Natural killer cell (primary cell): ENCODE results near the gene FOXB1. TPM values are rescaled to one million over a fixed set of nuclear protein-coding genes. Genes with fewer than 3 reads are reported as not detected.

Experiments
- ATAC-seq, 3 donors: fragments of 150-1000 bp in 2 of 3; fragments of 200-7000 bp in 1 of 3; cut with Tn5 transposase; 1 replicate in 1 of 3; 2 replicates in 2 of 3; pipeline ENCODE4 v1.10.0; 2021; ENCODE audit warnings: mild to moderate bottlenecking in 2 of 3, moderate library complexity in 2 of 3
- DNase-seq, 2 donors: peaks; one replicate each; pipeline versions ENCODE4 v3.0.0 to v3.0.0-alpha.2; 2013 to 2021; ENCODE audit warnings: mixed read lengths in 1 of 2
- H3K27ac ChIP-seq: one replicate; pipeline ENCODE4 v1.5.1; 2013; ENCODE audit warnings: mild to moderate bottlenecking, low read length
- H3K27me3 ChIP-seq: one replicate; pipeline ENCODE4 v1.6.1; 2013; ENCODE audit warnings: low read length; ENCODE audit not compliant: control insufficient read depth, insufficient read depth
- H3K36me3 ChIP-seq: one replicate; pipeline ENCODE4 v1.6.1; 2013; ENCODE audit warnings: low read length; ENCODE audit not compliant: control insufficient read depth, insufficient read depth
- H3K4me1 ChIP-seq: one replicate; pipeline ENCODE4 v1.6.1; 2013; ENCODE audit warnings: low read length; ENCODE audit not compliant: control insufficient read depth, insufficient read depth
- H3K4me3 ChIP-seq: one replicate; pipeline ENCODE4 v1.5.1; 2013; ENCODE audit warnings: low read length
- H3K9me3 ChIP-seq: one replicate; pipeline ENCODE4 v1.6.1; 2013; ENCODE audit warnings: low read length; ENCODE audit not compliant: control insufficient read depth, insufficient read depth
- H3K27ac Mint-ChIP-seq, 2 donors: one replicate each; pipeline ENCODE4 v1.8.0; 2022; ENCODE audit warnings: mild to moderate bottlenecking in 2 of 2, mixed read lengths in 2 of 2, moderate library complexity in 1 of 2
- H3K27me3 Mint-ChIP-seq, 2 donors: one replicate each; pipeline ENCODE4 v1.8.0; 2022; ENCODE audit warnings: low read depth in 2 of 2, mixed read lengths in 2 of 2
- H3K36me3 Mint-ChIP-seq: one replicate; pipeline ENCODE4 v1.8.0; 2022; ENCODE audit warnings: mixed read lengths
- H3K4me1 Mint-ChIP-seq, 2 donors: one replicate each; pipeline ENCODE4 v1.8.0; 2022; ENCODE audit warnings: mixed read lengths in 2 of 2
- H3K4me3 Mint-ChIP-seq: one replicate; pipeline ENCODE4 v1.8.0; 2022; ENCODE audit warnings: mild to moderate bottlenecking, moderate library complexity, mixed read lengths
- H3K9me3 Mint-ChIP-seq, 2 donors: one replicate each; pipeline ENCODE4 v1.8.0; 2022; ENCODE audit warnings: mixed read lengths in 2 of 2
- WGBS: methylation state at CpG from one replicate; pipeline ENCODE4 v1.1.7; 2013; ENCODE audit warnings: missing lambda C conversion rate; ENCODE audit not compliant: insufficient coverage; 5-methylcytosine and 5-hydroxymethylcytosine counted together
- intact Hi-C: fragments of 100-400 bp; cut with micrococcal nuclease; formaldehyde crosslinking; loops from one replicate; pipeline ENCODE4 v1.14.2; 2022
- total RNA-seq, 4 donors: library from RNA; stranded (reverse); fragments of 120-200 nt in 1 of 4; gene quantifications; one replicate each; pipeline versions ENCODE4 v1.2.3 to v1.2.4, GENCODE V29; 2013 to 2022
- TF ChIP-seq, protein P1 (sequence below): fragments of 200-600 bp; IDR thresholded peaks from one replicate; pipeline ENCODE4 v1.8.0; 2022; ENCODE audit warnings: antibody characterized with exemption

FOXB1 gene
- total RNA-seq, 3 donors from 2014 or later (not counting 1 experiment from before 2014, with no cell fraction given) = not detected

DNA sequence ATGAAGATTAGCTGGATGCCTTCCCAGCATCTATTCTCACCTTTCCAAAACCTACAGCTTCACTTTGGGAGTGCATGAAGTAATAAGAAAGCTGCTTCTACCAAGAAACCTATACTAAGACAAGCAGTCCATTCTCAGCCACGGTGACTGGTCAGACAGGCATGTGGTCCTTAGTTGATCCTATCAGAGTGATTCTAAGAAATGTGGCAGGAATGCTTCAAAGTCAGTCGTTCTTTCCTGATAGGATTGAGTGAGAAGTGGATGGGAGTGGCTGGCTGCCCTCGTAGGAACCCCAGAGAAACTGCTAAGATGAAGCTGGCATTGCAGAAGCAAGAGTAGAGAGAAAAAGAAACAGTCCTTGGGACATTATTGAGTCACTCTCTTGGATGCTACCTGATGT is 16.6 kb downstream of the FOXB1 start:
- no peaks in the 10 kb centered on the region for H3K9me3 ChIP-seq
- Mint-ChIP-seq H3K27ac (no peak overlapping the region), H3K36me3 (no peaks in the 10 kb centered on the region), H3K4me1 (peaks cover 15 to 21% of the 10 kb centered on the region in 2 donors), H3K4me3 (no peak overlapping the region), H3K27me3 (peaks cover 18 to 23% of the 10 kb centered on the region in 2 donors), H3K9me3 (peaks cover 0 to 5% of the 10 kb centered on the region in 2 donors)
- H3K36me3 ChIP-seq = no peaks in the 10 kb centered on the region
- peaks cover 3% of the 10 kb centered on the region for H3K27me3 ChIP-seq
- DNase-seq = no peak
- ATAC-seq = no peak
- H3K4me1 ChIP-seq = no peaks in the 10 kb centered on the region
- WGBS = 83% methylated on average over 3 of the region's 3 CpGs
- H3K4me3 ChIP-seq = no peak overlapping the region
- intact Hi-C loops = no loop called here
- TF ChIP-seq, protein P1, sequence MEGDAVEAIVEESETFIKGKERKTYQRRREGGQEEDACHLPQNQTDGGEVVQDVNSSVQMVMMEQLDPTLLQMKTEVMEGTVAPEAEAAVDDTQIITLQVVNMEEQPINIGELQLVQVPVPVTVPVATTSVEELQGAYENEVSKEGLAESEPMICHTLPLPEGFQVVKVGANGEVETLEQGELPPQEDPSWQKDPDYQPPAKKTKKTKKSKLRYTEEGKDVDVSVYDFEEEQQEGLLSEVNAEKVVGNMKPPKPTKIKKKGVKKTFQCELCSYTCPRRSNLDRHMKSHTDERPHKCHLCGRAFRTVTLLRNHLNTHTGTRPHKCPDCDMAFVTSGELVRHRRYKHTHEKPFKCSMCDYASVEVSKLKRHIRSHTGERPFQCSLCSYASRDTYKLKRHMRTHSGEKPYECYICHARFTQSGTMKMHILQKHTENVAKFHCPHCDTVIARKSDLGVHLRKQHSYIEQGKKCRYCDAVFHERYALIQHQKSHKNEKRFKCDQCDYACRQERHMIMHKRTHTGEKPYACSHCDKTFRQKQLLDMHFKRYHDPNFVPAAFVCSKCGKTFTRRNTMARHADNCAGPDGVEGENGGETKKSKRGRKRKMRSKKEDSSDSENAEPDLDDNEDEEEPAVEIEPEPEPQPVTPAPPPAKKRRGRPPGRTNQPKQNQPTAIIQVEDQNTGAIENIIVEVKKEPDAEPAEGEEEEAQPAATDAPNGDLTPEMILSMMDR = no peak
- H3K27ac ChIP-seq = no peak overlapping the region

DNA sequence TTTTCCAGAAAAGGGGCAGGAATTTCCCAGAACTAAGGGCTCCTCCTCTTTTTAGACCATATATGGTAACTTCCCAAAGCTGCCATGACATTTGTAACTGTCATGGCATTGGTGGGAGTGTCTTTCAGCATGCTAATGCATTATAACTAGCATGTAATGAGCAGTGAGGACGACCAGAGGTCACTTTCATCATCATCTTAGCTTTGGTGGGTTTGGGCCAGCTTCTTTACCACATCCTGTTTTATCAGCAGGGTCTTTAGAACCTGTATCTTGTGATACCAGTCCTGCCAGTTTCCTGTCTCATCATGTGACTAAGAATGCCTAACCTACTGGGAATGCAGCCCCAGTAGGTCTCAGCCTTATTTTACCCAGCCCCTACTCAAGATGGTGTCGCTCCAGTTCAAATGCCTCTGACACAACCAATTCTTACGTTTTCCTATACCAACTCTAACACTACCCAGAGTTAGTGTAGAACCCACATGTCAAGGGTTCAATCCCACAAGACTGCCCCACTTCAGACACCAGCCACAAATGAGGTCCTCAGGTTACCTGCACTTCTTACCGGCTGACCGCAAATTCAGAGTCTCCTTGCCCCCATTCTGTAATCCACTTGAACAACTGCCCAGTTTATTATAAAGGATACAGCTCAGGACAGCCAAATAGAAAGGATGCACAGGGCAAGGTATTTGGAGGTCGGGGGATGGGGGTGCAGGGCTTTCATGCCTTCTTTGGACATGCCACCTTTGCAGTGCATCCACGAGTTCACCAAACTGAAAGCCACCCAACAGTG is 17.7 kb downstream of the FOXB1 start:
- H3K27ac Mint-ChIP-seq = no peak overlapping the region
- no peak overlapping the region for H3K27ac ChIP-seq
- no peak for DNase-seq
- no peaks in the 10 kb centered on the region for H3K36me3 ChIP-seq
- H3K9me3 ChIP-seq = no peaks in the 10 kb centered on the region
- intact Hi-C loops = no loop called here
- peaks cover 0 to 5% of the 10 kb centered on the region in 2 donors for H3K9me3 Mint-ChIP-seq
- ATAC-seq = no peak
- H3K27me3 Mint-ChIP-seq = peaks cover 16 to 18% of the 10 kb centered on the region in 2 donors
- H3K27me3 ChIP-seq = no peaks in the 10 kb centered on the region
- TF ChIP-seq, protein P1 = no peak
- no peaks in the 10 kb centered on the region for H3K4me1 ChIP-seq
- H3K4me3 ChIP-seq = no peak overlapping the region
- H3K4me3 Mint-ChIP-seq = no peak overlapping the region
- H3K4me1 Mint-ChIP-seq = peaks cover 15 to 21% of the 10 kb centered on the region in 2 donors
- 75% methylated on average over 7 of the region's 7 CpGs for WGBS
- H3K36me3 Mint-ChIP-seq = no peaks in the 10 kb centered on the region

DNA sequence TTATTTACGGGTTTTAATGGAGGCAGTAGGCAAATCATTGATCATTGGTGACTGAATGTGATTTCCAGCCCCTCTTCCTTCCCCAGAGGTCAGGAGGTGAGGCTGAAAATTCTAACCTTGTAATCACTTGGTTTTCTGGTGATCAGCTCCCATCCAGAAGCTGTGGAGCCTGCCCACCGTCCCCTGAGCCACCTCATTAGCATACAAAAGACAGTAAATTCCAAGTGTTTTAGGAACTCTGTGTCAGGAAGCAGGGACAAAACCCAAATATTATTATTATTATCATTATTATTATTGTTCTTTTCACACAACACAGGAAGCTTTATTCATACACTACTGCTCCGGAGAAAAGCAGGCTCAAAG is 18.2 kb downstream of the FOXB1 start:
- ATAC-seq (no peak), DNase-seq (no peak)
- no peak overlapping the region for H3K4me3 Mint-ChIP-seq
- no peaks in the 10 kb centered on the region for H3K36me3 Mint-ChIP-seq
- Histone ChIP-seq H3K9me3 (no peaks in the 10 kb centered on the region), H3K4me3 (no peak overlapping the region), H3K36me3 (no peaks in the 10 kb centered on the region), H3K27me3 (no peaks in the 10 kb centered on the region), H3K4me1 (no peaks in the 10 kb centered on the region), H3K27ac (no peak overlapping the region)
- peaks cover 13 to 18% of the 10 kb centered on the region in 2 donors for H3K27me3 Mint-ChIP-seq
- TF ChIP-seq, protein P1 = no peak
- WGBS = 93% methylated on average over 3 of the region's 3 CpGs
- H3K4me1 Mint-ChIP-seq = peaks cover 11 to 18% of the 10 kb centered on the region in 2 donors
- no peak overlapping the region for H3K27ac Mint-ChIP-seq
- peaks cover 0 to 2% of the 10 kb centered on the region in 2 donors for H3K9me3 Mint-ChIP-seq
- intact Hi-C loops = no loop called here

DNA sequence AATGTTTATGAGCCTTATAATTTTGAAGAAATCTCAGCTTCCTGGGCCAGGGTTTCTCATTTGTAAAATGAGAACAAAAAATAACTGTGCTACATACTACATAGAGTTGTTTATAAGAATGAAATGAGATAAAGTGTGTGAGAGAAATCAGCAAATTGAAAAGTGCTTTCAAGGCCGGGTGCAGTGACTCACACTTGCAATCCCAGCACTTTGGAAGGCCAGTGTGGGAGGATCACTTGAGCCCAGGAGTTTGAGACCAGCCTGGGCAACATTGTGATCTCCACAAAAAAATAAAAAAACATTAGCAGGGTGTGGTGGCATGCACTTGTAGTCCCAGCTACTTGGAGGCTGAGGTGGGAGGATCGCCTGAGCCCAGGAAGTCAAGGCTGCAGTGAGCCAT is 22.4 kb downstream of the FOXB1 start:
- Mint-ChIP-seq H3K27me3 (peaks cover 10 to 13% of the 10 kb centered on the region in 2 donors), H3K9me3 (no peaks in the 10 kb centered on the region), H3K27ac (no peak overlapping the region), H3K36me3 (no peaks in the 10 kb centered on the region), H3K4me1 (peaks cover 0 to 3% of the 10 kb centered on the region in 2 donors), H3K4me3 (no peak overlapping the region)
- no peak for DNase-seq
- no peaks in the 10 kb centered on the region for H3K36me3 ChIP-seq
- H3K4me3 ChIP-seq = no peak overlapping the region
- no peaks in the 10 kb centered on the region for H3K27me3 ChIP-seq
- H3K27ac ChIP-seq = no peak overlapping the region
- H3K9me3 ChIP-seq = no peaks in the 10 kb centered on the region
- TF ChIP-seq, protein P1 = no peak
- intact Hi-C loops = no loop called here
- no peaks in the 10 kb centered on the region for H3K4me1 ChIP-seq
- WGBS = 97% methylated on average over 2 of the region's 2 CpGs
- ATAC-seq = no peak
